Activated gamma-delta T cell treated with Interleukin-2 at 50 U/mL for 16 hours (primary cell): ENCODE measurements around the gene REEP6.
"Not testable (repeated sequence)": the region's sequence is repeated elsewhere in the genome, so short reads cannot be mapped to it uniquely, and the experiment has no call there.

ENCODE experiments used
- DNase-seq: peaks from one replicate; pipeline ENCODE4 v3.0.0-alpha.2; 2020

REEP6 gene

GRCh38 chr19:1526066-1526778 lies 35.2 kb downstream of the REEP6 start:
- DNase-seq = no peak

- DNase-seq = no peak
These were observed 36.1 kb downstream of the REEP6 start for GRCh38 chr19:1526979-1527649.

- no peak for DNase-seq
These were observed 36.8 kb downstream of the REEP6 start for GRCh38 chr19:1527650-1528309.

- no peak for DNase-seq
These were observed 37.8 kb downstream of the REEP6 start for GRCh38 chr19:1528596-1529429.

GRCh38 chr19:1529430-1529816 lies 38.4 kb downstream of the REEP6 start:
- no peak for DNase-seq

GRCh38 chr19:1530856-1531255 lies 39.9 kb downstream of the REEP6 start:
- not testable (repeated sequence) for DNase-seq

GRCh38 chr19:1531587-1531986 lies 40.6 kb downstream of the REEP6 start:
- no peak for DNase-seq

- no peak for DNase-seq
These were observed 41.0 kb downstream of the REEP6 start for GRCh38 chr19:1532003-1532402.

GRCh38 chr19:1533510-1534150 lies 42.6 kb downstream of the REEP6 start:
- DNase-seq = no peak

GRCh38 chr19:1534972-1535371 lies 44.0 kb downstream of the REEP6 start:
- no peak for DNase-seq

- not testable (repeated sequence) for DNase-seq
These were observed 44.7 kb downstream of the REEP6 start for GRCh38 chr19:1535699-1536098.

GRCh38 chr19:1538978-1539377 lies 48.0 kb downstream of the REEP6 start:
- no peak for DNase-seq

- DNase-seq = not testable (repeated sequence)
These were observed 48.8 kb downstream of the REEP6 start for GRCh38 chr19:1539749-1540148.

- no peak for DNase-seq
These were observed 49.5 kb downstream of the REEP6 start for GRCh38 chr19:1540365-1540925.
